Measurements from ENCODE around the gene NAT14.
A peak's percentile ranks its signal among the peaks of the same experiment; 100 is the strongest.

The NAT14 gene

DNA sequence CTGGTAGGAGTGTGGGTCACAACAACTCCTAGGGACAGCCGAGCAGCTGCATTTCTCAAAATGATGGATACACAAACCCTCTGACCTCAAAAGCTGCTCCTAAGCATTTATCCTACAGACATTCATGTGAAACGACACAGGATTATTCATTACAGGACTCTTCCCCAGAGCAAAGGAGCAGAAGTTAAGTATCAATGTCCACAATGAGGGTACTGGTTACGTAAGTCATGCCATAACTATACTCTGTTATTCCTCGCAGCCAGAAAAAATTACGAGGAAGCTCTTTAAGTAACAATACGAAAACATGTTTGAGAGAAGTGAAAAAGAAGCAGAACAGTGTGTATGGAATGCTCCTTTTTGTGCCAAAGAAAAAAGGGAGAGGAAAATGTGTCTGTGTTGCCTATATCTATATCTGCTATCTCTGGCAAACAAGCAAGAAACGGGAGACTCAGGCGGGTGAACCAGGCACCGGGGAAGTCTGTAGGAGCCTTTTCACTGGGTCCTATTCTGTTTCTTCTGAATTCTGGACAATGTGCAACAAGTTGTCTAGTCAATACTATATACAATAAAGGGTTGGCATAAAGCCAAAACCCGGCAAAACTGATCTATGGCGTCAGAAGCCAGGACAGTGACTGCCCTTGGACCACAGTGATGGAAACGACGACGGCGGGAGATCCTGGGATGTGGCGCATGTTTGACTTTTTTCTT, 24.9 kb upstream of the NAT14 start:
- no peak overlapping the region for H3K27ac ChIP-seq
- H3K4me3 ChIP-seq (IDR thresholded peaks at IDR 0.05; ENCODE audit: insufficient read depth, low read depth, low read length): no peak overlapping the region
- peaks cover 11% of the 10 kb centered on the region; the same call in 1 of the 2 replicates for H3K79me2 ChIP-seq (ENCODE audit: insufficient read depth, low read depth)

DNA sequence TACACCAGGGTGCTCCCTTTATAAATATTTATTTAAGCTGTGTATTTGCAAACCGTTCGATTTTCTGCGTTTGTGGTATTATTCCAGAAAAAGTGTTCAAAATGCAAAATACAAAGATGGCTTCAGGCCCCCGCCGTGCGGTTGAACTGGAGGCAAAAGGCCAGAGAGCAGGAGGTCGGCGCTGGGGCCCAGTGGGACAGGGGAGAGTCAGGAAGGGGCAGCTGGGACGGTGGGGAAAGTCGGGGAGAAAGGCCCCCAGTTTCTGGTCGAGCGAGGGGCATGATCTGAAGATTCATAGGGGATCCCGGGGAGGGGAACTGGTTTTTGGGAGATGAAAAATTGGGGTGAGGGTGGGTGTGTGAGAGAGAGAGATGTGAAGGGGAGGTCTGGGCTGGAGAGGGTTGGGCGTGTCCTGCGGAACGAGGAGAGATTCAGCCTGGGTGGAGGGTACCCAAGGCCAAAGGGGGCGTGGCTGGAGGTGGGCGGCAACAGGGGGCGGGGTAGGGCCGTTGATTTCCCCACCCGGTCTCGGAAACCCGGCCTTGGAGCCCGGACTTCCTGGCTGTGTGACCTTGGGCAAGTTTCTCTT, 24.2 kb upstream of the NAT14 start:
- H3K4me3 ChIP-seq (IDR thresholded peaks at IDR 0.05; ENCODE audit: insufficient read depth, low read depth, low read length): no peak overlapping the region
- H3K4me1 ChIP-seq (ENCODE audit: low read depth, poor library complexity, severe bottlenecking): peaks cover 10% of the 10 kb centered on the region
- peak overlapping the region; percentile 94 for H3K9ac ChIP-seq
- H2AFZ ChIP-seq (ENCODE audit: low read depth): peak overlapping the region; percentile 67
- H3K36me3 ChIP-seq (ENCODE audit: insufficient read depth): no peaks in the 10 kb centered on the region
- peak overlapping the region; percentile 84 for H3K4me2 ChIP-seq
- peaks cover 11% of the 10 kb centered on the region; the same call in 1 of the 2 replicates for H3K79me2 ChIP-seq (ENCODE audit: insufficient read depth, low read depth)
- TF ChIP-seq, protein P1, sequence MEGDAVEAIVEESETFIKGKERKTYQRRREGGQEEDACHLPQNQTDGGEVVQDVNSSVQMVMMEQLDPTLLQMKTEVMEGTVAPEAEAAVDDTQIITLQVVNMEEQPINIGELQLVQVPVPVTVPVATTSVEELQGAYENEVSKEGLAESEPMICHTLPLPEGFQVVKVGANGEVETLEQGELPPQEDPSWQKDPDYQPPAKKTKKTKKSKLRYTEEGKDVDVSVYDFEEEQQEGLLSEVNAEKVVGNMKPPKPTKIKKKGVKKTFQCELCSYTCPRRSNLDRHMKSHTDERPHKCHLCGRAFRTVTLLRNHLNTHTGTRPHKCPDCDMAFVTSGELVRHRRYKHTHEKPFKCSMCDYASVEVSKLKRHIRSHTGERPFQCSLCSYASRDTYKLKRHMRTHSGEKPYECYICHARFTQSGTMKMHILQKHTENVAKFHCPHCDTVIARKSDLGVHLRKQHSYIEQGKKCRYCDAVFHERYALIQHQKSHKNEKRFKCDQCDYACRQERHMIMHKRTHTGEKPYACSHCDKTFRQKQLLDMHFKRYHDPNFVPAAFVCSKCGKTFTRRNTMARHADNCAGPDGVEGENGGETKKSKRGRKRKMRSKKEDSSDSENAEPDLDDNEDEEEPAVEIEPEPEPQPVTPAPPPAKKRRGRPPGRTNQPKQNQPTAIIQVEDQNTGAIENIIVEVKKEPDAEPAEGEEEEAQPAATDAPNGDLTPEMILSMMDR (conservative IDR thresholded peaks at IDR 0.05; ENCODE audit: low read depth, low read length): no peak
- no peaks in the 10 kb centered on the region for H4K20me1 ChIP-seq (ENCODE audit: insufficient read depth)
- H3K27ac ChIP-seq: peak overlapping the region; percentile 73
- H3K27me3 ChIP-seq (ENCODE audit: insufficient read depth, low read depth): peaks cover 21% of the 10 kb centered on the region

More for the DNA sequence above, 24.9 kb upstream of the NAT14 start:
- Histone ChIP-seq H4K20me1 (ENCODE audit: insufficient read depth) (no peaks in the 10 kb centered on the region), H3K9ac (no peak overlapping the region), H3K4me1 (ENCODE audit: low read depth, poor library complexity, severe bottlenecking) (peaks cover 10% of the 10 kb centered on the region), H2AFZ (ENCODE audit: low read depth) (no peak overlapping the region), H3K4me2 (peak overlapping the region; percentile 84; the same call in 1 of the 2 replicates), H3K36me3 (ENCODE audit: insufficient read depth) (no peaks in the 10 kb centered on the region), H3K27me3 (ENCODE audit: insufficient read depth, low read depth) (peaks cover 14% of the 10 kb centered on the region)
- TF ChIP-seq, protein P1 (conservative IDR thresholded peaks at IDR 0.05; ENCODE audit: low read depth, low read length): no peak

DNA sequence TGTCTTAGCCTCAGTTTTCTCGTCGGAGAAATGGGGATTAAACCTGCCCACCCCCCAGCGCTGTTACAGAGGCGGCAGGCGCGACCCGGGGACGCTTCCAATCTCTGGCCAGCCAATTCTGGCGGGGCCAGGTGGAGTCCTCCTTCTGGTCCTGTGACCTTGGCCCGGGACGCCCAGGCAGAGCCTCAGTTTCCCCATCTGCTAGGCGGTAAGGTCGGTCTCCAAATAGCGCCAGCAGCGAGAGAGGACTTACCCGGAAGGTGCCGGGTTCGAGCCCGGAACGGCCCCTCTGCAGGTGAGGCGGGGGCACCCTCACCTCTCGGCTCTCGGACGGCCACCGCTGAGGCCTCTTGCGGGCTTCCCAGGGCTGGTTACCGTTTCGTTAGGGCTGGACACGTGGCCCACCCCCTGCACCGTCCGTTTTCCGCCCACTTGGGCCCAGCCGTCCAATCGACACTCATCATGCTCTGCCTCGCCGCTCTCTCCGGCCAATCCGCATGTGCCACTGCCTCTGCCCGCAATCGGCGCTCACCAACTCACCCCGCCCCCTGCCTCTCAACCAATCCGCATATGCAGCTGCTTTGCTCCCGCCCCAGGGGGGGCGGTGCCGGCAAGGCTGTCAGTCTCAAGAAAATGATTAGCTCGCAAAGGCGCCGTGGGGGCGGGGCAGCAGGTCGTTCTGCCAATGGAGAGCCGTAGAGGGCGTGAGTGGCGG, 23.6 kb upstream of the NAT14 start, which contains the start of gene ISOC2:
TSS of gene ISOC2 (minus strand) at position 384 of the 715 bp plus-strand sequence. CDS start 5,156 bp downstream, outside the sequence.
- Histone ChIP-seq H3K79me2 (ENCODE audit: insufficient read depth, low read depth) (peaks cover 11% of the 10 kb centered on the region; the same call in 1 of the 2 replicates), H4K20me1 (ENCODE audit: insufficient read depth) (no peaks in the 10 kb centered on the region), H2AFZ (ENCODE audit: low read depth) (peak within 1 kb of the TSS; percentile 86), H3K27ac (peak within 1 kb of the TSS; percentile 73), H3K4me1 (ENCODE audit: low read depth, poor library complexity, severe bottlenecking) (peaks cover 10% of the 10 kb centered on the region), H3K36me3 (ENCODE audit: insufficient read depth) (no peaks in the 10 kb centered on the region), H3K4me3 (IDR thresholded peaks at IDR 0.05; ENCODE audit: insufficient read depth, low read depth, low read length) (no peak within 1 kb of the TSS), H3K27me3 (ENCODE audit: insufficient read depth, low read depth) (peaks cover 27% of the 10 kb centered on the region), H3K4me2 (peak within 1 kb of the TSS; percentile 86), H3K9ac (peak within 1 kb of the TSS; percentile 94)
- TF ChIP-seq, protein P1 (conservative IDR thresholded peaks at IDR 0.05; ENCODE audit: low read depth, low read length): no peak

DNA sequence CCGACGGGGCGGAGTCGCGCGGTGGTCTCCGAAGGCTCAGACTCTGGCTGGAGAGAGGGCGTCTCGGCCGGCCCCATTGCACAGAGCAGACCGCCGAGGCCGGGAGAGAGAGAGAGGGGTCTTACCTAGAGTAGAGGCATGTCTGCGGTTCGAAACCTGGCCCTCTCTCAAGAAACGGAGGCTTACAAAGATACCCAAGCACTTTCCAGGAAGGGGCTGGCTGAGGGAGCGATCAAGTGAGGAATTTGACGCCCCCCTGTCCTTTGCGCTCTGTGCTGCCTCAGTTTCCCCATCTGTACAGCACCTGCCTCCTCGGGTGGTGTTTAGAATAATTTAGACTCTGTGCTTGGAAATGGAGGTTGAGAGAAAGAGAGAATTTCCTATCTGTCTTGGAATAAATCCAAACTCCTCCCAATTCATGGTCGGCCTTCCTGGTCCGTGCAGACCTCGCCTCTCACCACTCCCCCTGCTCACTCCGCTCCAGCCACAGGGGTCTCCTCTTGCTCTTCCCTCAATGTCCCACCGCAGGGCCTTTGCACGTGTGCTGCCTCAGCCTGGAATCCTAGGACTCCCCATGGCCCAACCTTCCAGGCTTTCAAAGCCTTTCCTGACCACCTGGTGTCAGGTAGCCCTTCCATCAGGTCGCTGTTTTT, 22.9 kb upstream of the NAT14 start:
- peaks cover 32% of the 10 kb centered on the region for H3K27me3 ChIP-seq (ENCODE audit: insufficient read depth, low read depth)
- TF ChIP-seq, protein P1 (conservative IDR thresholded peaks at IDR 0.05; ENCODE audit: low read depth, low read length): no peak
- H3K27ac ChIP-seq: no peak overlapping the region
- H3K36me3 ChIP-seq (ENCODE audit: insufficient read depth): no peaks in the 10 kb centered on the region
- peak overlapping the region; percentile 94; the same call in 1 of the 2 replicates for H3K9ac ChIP-seq
- peaks cover 11% of the 10 kb centered on the region; the same call in 1 of the 2 replicates for H3K79me2 ChIP-seq (ENCODE audit: insufficient read depth, low read depth)
- peak overlapping the region; percentile 86 for H2AFZ ChIP-seq (ENCODE audit: low read depth)
- peak overlapping the region; percentile 86 for H3K4me2 ChIP-seq
- H3K4me3 ChIP-seq (IDR thresholded peaks at IDR 0.05; ENCODE audit: insufficient read depth, low read depth, low read length): no peak overlapping the region
- peaks cover 10% of the 10 kb centered on the region for H3K4me1 ChIP-seq (ENCODE audit: low read depth, poor library complexity, severe bottlenecking)
- H4K20me1 ChIP-seq (ENCODE audit: insufficient read depth): no peaks in the 10 kb centered on the region
